ENCODE data around the gene GPAT2.
"Not testable (repeated sequence)": the region's sequence is repeated elsewhere in the genome, so short reads cannot be mapped to it uniquely, and the experiment has no call there.

Gene GPAT2, protein sequence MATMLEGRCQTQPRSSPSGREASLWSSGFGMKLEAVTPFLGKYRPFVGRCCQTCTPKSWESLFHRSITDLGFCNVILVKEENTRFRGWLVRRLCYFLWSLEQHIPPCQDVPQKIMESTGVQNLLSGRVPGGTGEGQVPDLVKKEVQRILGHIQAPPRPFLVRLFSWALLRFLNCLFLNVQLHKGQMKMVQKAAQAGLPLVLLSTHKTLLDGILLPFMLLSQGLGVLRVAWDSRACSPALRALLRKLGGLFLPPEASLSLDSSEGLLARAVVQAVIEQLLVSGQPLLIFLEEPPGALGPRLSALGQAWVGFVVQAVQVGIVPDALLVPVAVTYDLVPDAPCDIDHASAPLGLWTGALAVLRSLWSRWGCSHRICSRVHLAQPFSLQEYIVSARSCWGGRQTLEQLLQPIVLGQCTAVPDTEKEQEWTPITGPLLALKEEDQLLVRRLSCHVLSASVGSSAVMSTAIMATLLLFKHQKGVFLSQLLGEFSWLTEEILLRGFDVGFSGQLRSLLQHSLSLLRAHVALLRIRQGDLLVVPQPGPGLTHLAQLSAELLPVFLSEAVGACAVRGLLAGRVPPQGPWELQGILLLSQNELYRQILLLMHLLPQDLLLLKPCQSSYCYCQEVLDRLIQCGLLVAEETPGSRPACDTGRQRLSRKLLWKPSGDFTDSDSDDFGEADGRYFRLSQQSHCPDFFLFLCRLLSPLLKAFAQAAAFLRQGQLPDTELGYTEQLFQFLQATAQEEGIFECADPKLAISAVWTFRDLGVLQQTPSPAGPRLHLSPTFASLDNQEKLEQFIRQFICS

DNA sequence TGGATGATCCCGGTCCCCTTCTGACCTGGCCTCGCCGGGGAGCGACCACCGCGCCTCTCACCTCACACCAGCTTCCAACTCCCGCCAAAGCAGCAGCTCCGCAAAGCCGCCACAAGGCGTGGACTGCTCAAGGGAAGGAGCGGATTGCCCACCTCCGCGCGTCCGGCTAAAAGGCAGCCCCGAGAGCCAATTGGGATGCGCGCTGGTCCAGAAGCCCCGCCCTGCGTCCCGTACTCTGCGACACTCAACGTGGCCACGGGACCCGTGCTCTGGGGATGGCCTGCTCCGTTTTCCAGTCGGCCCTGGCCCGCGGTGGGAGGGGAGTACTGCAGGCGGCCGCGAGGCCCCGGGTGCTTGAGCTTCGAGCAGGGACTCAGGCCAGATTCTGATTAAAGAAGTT, at the start of gene GPAT2:
TSS of gene GPAT2 (minus strand) at position 125 of the 400 bp plus-strand sequence. CDS start 2,557 bp downstream, outside the sequence.
- DNase-seq: not testable (repeated sequence)

DNA sequence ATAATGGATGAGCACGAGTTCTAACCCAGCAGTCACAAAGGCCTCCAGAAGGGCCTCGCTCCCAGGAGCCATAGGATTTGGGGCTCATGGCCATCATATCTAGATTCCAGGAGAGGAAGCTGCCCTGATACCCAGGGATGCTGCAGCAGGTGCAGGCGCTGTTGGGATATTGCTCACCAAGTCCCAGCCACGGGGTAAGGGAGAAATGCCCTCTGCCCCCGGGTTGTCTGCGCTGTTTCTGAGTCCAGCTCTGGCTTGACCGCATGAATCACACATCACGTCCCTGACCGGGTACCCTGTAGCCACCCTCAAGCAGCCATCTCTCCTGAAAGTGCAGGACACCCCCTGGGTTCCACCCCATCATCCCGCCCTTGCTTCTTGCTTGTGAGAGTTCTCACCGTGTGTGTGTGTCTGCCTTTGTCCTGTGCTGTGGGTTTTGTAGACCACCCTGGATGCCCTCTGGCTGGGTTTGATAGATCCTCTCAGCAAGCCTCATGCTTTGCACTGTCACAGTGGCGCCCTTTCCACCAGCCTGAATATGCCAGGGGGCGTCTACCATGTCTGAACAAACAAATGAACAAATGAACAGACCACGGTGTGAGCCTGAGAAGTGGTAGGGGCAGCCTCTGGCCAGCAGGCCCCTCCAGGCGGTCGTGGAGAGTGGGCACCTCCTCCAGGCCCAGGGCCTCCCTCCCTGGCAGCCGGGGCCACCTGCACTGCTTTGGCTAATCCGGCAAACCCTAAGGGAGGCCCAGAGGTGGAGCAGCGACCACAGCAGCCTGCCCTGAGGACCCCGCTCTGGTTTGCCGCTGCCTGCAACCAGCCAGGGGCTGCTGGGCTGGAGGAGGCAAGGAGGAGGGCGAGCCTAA, 49.5 kb upstream of the GPAT2 start:
- DNase-seq: no peak

DNA sequence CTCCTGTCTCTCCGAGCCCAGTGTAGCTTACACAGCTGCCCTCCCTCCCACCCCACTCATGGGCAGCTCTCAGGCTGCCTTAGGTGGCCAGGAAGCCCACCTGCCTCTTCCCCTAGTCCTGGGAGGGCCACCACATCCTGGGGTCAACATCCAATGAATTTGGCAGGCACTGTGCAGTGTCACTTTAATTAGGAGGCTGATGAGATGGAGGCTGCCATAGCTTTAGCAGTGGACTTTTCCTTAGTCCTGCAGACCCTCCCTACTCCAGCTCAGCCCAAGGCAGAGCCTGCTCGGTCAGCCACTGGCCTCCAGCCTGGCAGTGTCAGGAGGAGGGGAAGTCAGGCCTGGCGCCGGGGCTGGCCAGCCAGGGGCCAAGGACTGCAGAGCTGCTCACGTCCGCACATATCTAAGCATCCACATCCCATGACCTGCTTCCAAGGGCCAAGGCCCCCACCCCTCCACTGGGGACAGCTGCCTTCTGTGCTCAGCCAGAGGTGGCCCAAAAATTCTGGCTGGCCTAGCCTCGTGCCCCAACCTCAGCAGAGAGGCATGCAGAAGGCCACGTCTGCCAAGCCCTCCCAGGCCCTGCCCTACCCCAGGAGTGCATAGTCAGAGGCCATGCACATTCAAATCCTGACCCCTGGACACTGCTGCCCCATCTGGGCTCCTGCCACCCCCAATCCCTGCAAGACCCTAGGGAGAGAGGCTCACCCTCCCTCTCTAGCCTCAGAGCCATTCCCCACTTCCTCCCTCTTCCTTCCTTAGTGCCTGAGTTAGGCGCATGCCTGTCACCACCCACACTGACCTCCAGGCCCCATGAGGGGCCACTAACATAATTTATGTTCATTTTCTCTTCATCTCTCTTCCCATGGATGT, 48.6 kb upstream of the GPAT2 start:
- DNase-seq: no peak

DNA sequence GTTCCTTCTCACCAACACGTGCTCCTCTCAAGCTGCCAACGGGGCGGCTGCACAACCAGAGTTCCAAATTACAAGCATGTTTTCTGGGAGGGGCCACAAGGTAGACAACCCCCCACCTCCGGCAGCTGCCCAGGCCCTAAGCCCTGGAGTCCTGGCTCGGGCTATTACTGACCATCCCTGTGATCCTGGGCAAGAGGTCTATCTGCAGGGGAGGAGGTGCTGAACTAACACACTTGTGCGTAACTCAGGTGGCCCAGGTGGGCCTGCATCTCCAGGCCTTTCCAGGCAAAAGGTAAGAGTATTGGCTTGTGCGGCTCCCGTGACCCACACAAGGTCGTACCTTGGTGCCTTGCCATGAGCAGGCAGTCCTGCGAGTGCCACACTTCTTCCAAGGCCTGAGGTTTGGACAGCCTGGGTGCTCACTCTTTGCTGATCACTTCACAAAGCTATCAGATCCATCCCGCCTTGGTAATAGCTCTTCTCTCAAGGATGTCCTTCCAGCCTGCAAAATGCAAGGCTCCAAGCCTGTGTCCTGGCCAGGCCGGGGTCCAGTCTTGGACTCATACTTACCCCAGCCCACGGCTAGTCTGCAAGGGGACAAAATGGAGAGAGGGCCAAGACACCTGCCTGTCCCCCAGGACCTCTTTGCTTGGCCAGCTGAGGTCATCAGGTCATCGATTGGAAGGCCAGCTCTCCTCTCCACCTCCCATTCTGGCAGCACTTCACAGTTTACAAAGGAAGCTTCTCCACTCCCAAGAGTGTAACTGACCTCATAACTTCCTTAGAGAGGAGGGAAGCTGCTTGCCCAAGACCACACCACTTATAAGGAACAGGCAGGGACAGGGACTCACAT, 47.7 kb upstream of the GPAT2 start:
- DNase-seq: no peak

DNA sequence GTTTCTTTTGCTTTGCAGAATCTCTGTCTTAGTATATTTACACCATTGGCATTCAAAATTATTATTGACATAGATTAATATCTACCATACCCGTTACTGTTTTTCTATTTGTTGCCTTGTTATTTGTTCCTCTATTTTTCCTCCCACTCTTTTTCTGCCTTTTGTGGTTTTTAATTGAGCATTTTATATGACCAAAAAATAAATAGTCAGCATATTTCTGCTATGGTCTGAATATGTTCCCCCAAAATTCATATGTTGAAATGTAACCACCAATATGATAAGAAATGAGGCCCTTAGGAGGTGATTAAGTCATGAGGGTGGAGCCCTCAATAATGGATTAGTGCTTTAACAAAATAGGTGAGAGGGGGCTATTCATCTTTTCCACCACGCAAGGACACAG, 46.3 kb upstream of the GPAT2 start:
- no peak for DNase-seq

DNA sequence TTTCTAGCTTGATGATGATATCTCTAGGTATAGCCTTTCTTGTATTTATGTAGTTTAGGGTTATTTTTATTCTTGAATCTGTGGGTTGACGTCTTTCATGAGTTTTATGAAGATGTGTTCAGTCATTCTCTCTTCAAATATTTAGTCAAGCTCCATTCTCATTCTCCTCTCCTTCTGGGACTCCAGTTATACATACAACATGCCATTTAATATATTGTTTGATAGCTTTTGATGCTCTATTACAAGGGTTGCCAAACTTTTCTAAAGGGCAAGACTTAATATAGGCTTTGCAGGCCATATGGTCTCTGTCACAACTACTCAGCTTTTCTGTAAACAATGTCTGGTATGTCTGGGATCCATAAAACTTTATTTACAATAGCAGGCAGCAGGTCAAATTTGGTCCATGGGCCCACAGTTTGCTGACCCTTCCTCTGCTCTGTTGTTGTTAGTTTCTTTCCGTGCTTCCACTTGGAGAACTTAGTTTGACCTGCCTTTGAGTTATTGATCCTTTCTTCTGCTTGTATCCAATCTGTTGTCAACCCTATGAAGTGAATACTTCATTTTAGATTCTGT, 40.6 kb upstream of the GPAT2 start:
- DNase-seq: no peak

DNA sequence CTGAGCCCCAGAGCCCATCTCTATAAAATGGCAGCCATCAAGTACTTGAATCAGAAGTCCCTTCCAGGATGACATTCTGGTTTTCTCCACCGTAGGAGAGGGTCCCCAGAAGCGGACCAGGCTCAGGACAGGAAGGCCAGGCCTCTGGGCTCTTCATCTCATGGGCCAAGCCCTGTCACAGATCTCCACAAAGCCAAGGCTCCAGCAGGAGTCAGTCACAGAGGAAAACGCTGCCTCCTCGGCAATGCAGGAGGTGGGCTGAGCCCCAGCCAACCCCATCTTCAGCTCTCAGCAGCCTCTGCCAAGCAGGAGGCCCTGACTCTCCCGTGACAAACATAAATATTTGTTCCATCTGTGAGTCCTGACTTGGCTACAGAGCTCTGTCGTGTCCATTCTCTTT, 39.4 kb upstream of the GPAT2 start:
- no peak for DNase-seq

DNA sequence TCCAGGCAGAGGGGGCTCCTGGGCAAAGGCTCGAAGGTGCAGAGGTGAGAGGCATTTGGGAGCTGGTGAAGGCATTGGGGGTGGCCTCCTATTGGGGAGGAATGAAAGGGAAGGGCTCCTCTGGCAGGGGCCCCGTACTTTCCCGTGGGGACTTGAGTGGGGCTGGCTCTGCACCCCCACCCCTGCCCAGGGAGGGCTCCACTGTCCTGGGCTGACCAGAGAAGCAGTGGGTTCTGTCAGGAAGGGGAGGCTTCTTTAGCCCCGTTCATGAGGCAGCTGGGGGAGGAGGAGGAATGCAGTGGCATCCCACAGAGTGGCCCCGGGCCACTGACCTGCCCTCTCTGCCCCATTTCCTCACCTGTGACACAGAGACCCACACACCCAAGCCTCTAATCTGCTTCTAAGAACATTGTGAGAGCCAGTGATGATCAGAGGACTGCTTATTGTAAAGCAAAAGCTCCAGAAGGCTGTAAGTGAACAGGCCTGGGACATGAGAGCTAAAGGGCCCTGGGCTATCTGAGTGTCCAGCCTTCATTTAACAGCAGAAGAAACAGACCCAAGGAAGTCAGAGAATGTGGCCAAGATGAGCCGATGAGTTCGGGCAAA, 38.6 kb upstream of the GPAT2 start:
- DNase-seq: no peak

DNA sequence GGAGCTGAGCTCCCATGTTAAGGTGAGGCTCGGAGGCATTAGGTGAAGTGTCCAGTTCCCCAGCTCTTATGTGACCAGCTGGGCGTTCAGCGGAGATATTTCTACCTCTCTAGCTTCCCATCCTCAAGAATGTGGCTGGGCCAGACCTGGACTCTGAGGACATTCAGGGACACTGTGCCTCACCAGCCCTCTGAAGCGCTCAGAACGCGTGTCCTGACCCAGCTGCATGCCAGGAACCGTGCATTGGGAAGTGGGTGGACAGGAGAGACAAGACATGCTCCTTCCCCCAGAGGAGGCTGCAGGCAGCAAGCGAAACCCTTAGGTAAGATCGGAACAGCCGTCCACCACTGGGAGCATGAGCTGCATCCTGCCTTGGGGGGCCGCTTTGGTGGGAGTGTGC, 38.0 kb upstream of the GPAT2 start:
- DNase-seq: no peak

DNA sequence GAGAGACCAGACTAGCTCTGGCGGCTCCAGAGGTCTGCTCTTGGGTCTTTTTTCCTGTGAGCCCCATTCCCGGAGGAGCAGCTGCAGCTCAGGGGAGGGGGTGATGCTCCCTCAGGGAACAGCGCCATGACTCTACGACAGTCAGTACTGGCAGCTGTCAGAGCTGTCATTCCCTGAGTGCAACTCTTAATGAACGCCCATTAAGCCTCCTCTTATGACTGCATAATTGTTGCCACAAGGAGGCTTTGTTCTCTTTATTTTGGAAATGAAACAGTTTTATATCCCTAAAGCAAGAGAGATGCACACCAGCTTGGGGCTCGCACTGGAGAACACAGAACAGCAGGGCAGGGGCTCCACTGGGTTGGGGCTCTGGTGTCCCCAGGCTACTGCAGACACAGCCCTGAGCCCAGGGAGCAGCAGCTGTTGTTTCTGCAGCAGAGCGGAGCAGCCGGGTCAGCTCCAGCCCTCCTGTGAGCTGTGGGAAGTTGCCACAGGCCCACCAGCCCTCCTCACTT, 37.3 kb upstream of the GPAT2 start:
- DNase-seq: peak; percentile 85

DNA sequence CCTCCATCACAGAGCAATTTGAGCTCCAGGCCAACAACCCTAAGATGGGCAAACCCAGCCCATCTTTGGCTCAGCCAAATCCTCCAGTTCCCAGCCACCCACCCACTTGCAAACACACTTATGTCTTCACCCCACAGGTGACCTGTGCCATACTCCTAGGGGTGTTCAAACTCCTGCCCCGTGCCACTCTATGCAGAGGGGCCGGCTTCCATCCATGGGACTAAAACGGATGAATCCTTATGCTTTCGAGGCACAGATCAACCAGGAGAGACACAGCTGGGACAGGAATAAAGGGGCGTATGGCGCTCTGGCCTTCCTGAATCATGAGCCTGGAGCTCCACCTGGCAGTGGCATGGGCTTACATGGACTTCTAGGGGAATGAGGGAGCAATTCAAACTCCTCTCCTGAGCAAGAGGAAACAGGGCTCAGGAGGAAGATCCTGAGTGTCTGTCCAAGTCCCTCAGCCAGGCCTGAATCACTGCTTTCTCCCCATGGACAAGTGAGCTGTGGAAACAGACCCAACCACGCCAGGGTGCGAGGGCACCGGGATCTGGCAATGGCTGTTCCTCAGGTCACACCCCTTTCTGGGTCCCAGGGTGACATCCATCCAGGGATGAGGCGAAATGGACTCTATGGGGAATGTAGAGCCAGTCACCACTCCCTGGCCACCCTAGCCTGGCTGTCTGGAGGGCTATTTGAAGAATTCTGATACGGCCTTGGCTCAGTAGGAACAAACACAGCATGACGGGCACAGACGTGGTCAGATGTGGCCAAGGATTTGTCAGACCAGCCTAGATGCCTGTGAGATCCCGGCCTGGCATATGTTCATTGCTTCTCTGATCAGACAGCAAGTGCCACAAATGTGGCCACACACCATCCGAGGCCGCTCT, 36.6 kb upstream of the GPAT2 start:
- not testable (repeated sequence) for DNase-seq

DNA sequence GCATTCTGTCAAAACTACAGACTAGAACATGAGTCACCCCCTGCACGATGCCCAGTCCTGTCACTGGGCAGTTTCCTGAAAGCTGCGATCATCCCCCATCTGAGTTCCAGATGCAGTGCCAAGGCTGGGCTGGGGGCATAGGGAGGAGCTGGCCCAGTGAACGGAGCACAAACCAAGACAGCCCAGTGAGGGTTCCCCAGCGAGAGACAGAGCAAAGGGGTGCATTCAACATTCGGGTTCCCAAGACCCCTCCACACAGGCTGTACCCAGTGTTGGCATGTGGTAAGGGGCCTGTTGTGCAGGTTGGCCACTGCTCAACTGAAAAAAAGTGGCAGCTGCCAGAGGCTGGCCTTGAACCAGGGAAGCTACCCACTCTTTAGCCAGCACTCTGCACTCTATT, 35.6 kb upstream of the GPAT2 start:
- DNase-seq: not testable (repeated sequence)

DNA sequence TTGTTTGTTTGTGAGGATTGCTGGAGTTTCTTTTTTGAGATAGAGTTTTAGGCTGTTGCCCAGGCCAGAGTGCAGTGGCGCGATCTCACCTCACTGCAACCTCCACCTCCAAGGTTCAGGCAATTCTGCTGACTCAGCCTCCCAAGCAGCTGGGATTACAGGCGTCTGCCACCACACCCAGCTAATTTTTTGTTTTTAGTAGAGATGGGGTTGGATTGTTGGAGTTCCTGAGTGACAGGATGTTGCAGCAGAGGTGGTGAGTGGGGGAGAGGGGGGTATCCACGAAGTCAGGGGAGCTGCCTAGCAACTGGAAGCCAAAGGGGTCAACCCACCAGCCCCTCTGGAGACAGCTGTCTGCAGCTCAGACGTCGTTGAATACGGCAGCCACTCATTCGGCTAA, 35.2 kb upstream of the GPAT2 start:
- not testable (repeated sequence) for DNase-seq

DNA sequence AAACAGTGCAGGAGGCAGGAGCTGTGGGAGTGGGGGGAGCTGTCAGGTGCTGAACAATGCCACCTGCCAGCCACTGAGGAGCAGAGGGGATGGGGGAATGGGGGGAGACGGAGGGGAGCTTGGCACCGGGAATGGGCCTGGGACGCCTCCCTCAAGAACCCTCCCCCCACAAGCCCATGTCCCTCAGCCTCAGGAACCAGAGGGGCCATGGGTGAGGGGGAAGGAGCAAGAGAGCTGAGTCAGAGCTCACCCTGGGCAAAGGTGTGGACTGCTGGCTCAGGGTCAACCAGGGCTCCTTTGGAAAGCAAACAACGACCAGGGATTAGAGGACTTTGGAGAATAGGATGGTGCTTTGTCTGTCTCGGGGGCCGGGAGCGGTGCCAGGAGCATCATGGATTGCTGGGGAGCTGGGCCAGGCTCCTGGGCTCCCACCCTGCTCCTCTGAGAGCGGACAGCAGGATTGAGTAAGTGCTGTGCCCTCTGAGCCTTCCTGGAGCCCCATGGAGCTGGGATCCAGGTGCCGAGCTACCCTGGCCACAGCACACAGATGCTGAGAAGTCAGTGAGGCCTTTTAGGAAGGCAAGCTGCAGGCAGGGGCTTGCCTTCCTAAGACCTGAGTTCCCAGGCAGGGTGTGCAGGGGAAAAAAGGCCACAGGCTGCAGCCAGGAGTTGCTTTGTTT, 33.3 kb upstream of the GPAT2 start:
- peak; percentile 92 for DNase-seq

DNA sequence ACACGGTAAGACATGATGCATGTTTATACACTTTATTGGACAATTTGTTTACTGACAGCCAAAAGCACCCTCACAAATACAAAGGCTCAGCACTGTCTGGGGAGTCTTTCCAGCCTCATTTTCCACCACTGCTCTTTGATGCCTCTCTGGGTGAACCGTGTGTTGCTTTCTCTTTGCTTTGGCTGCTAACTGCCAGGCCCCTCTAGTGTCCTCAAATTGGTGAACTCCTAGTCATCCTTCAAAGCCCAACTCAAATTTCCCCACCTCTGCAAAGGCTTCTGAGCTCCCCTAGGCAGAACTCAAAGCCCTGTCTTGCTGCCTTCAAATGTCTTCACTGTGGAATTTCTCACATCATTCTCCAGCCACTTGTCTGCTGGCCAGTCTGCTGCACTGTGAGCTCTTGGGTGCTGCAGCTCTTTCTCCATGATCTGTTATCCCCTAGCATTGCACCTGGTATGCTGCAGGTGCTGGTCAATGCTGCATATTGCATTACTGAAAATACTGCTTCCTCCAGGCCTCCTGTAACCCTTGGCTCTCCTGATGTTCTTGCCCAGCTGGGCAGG, 32.5 kb upstream of the GPAT2 start:
- DNase-seq: not testable (repeated sequence)

DNA sequence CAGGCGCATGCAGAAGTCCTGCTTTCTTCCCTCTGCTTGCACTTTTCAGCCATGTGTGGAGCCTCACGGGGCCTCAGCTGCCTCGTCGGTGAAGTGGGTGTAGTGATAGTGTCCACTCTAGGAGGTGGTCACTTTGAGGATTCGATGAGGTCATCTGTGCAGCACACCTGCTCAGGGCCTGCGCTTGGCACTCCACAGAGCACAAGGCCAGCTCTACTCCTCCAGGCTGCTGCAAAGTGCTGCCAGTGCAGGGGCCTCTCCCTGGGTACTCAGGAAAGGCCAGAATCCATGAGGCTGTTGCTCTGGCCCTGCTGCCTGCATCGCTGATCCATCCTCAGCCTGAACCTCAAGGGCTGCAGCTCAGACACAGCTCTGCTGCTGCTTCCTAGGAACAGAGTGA, 31.8 kb upstream of the GPAT2 start:
- DNase-seq: not testable (repeated sequence)

DNA sequence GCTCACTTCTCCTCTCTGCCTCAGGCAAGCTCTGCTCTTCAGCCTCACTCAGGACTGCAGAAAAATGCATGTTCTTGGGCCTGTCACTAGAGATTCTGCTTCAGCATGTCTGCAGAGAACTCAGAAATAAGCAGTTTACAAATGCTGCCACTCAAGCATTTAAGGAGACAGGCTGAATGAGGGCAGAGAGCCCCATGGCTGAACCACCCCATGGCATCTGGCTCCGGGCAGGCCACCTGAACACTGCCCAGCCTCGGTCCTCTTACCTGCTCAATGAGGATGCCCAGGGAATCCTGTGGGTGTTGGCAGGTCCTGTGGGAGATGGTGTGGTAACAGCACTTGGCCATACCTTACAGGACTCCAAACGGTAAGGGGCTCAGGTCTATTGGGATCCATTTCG, 31.2 kb upstream of the GPAT2 start:
- not testable (repeated sequence) for DNase-seq

DNA sequence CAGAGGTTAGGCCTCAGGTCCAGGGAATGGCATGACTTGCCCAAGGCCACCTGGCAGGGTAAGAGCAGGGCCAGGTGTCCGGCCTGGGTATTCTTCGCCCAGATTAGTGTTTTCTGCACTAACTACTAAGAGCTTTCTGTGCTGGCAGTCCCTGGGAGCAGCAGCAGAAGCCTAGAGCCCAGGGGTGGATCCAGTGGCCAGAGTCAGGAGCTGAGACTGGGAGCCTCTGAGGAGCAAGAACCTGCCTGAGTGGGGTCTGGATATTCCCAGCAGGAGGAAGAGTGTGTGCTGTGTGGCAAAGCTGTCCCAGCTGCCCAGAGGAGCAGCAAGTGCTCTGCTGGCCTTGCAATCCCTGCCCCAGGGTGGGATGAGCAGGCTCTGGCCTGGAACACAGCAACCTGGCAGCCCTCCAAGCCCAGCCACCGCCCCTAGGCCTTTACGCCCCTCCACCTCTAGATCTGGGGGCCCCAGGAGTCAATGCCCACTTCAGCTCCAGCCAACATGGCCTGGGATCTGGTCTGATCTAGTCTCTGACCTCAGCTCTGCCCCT, 30.7 kb upstream of the GPAT2 start:
- DNase-seq: no peak

All from NCI-H1105 treated with DMSO at 0.1 percent for 48 hours (cell line).